Measurements from ENCODE around the gene MRPL54.

Gene MRPL54

GRCh38 chr19:3770136-3770999, 7.9 kb downstream of the MRPL54 start:
- no peak for DNase-seq

- DNase-seq: no peak
These were observed 8.8 kb downstream of the MRPL54 start for GRCh38 chr19:3771000-3771905.

GRCh38 chr19:3771906-3772455, 9.5 kb downstream of the MRPL54 start, which contains the start of gene RAX2:
TSS of gene RAX2 (minus strand) at chr19:3772228. CDS start at chr19:3771742, 486 bp downstream.
- peak; percentile 13 for DNase-seq

GRCh38 chr19:3773814-3774515, 11.5 kb downstream of the MRPL54 start:
- no peak for DNase-seq

- no peak for DNase-seq
These were observed 12.3 kb downstream of the MRPL54 start for GRCh38 chr19:3774621-3775373.

- DNase-seq: no peak
These were observed 12.9 kb downstream of the MRPL54 start for GRCh38 chr19:3775374-3775711.

- no peak for DNase-seq
These were observed 13.3 kb downstream of the MRPL54 start for GRCh38 chr19:3775831-3776230.

- DNase-seq: no peak
These were observed 14.1 kb downstream of the MRPL54 start for GRCh38 chr19:3776479-3777040.

GRCh38 chr19:3778104-3778867, 15.8 kb downstream of the MRPL54 start:
- no peak for DNase-seq

GRCh38 chr19:3778899-3779723, 16.6 kb downstream of the MRPL54 start:
- peak; percentile 31 for DNase-seq

GRCh38 chr19:3780786-3781304, 18.4 kb downstream of the MRPL54 start:
- DNase-seq: no peak

- no peak for DNase-seq
These were observed 19.1 kb downstream of the MRPL54 start for GRCh38 chr19:3781603-3782002.

- no peak for DNase-seq
These were observed 19.8 kb downstream of the MRPL54 start for GRCh38 chr19:3782330-3782729.

- DNase-seq: no peak
These were observed 20.4 kb downstream of the MRPL54 start for GRCh38 chr19:3782903-3783302.

GRCh38 chr19:3783660-3784584, 21.4 kb downstream of the MRPL54 start:
- no peak for DNase-seq

GRCh38 chr19:3784607-3785450, 22.3 kb downstream of the MRPL54 start:
- DNase-seq: no peak

GRCh38 chr19:3785451-3785937, 23.0 kb downstream of the MRPL54 start:
- peak; percentile 66 for DNase-seq

Measured in NCI-H69 (cell line).